Transverse colon (tissue), 4 donors: ENCODE results near the gene KNDC1.

Source experiments
- EP300 ChIP-seq: sonication (generic); formaldehyde crosslinking; IDR thresholded peaks from one replicate; pipeline ENCODE4 v1.6.1; 2017; ENCODE audit warnings: antibody characterized with exemption, low read depth
- POLR2AphosphoS5 ChIP-seq, 3 donors: sonication (generic); formaldehyde crosslinking; IDR thresholded peaks; one replicate each; pipeline ENCODE4 v1.6.1; 2016; ENCODE audit warnings: antibody characterized with exemption in 3 of 3
- TF ChIP-seq, protein P1 (sequence below), 5 experiments: fragments of 200-600 bp in 3 of 5; fragments of 450-650 bp in 2 of 5; sonication (generic) in 3 of 5; IDR thresholded peaks; 1 replicate in 2 of 5; 2 replicates in 3 of 5; pipeline ENCODE4 v1.5.1; 2016 to 2017; ENCODE audit warnings: antibody characterized with exemption in 5 of 5, inconsistent platforms in 3 of 5, mild to moderate bottlenecking in 2 of 5, moderate library complexity in 1 of 5

DNA sequence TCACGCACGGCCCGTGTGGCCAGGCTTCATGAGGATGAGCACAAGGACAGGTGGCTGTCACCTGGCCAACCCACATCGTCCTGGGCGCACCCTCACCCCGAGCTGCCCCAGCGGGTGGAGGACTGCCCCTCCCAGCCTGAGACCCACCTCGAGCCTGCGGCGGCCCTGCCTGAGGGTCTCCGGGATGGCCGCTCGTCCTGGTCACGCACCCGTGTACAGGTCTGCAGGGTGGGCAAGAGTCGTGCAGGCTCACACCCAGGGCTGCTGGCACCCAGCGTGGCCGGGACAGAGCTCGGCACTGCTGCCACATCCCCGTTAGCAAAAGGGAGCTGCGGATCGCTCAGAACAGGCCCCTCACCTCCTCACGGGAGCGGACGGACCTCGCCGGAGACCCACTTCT is 55.6 kb downstream of the KNDC1 start:
- TF ChIP-seq, protein P1, sequence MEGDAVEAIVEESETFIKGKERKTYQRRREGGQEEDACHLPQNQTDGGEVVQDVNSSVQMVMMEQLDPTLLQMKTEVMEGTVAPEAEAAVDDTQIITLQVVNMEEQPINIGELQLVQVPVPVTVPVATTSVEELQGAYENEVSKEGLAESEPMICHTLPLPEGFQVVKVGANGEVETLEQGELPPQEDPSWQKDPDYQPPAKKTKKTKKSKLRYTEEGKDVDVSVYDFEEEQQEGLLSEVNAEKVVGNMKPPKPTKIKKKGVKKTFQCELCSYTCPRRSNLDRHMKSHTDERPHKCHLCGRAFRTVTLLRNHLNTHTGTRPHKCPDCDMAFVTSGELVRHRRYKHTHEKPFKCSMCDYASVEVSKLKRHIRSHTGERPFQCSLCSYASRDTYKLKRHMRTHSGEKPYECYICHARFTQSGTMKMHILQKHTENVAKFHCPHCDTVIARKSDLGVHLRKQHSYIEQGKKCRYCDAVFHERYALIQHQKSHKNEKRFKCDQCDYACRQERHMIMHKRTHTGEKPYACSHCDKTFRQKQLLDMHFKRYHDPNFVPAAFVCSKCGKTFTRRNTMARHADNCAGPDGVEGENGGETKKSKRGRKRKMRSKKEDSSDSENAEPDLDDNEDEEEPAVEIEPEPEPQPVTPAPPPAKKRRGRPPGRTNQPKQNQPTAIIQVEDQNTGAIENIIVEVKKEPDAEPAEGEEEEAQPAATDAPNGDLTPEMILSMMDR (IDR thresholded peaks at IDR 0.05), result no peak
- TF ChIP-seq POLR2AphosphoS5 (IDR thresholded peaks at IDR 0.05), result no peak
- no peak for TF ChIP-seq EP300
